GM18951 (cell line): ENCODE measurements around the gene NR5A2.

Experiments used
- POLR2A ChIP-seq: IDR thresholded peaks from 4 replicates; pipeline ENCODE4 v1.6.1; 2011; ENCODE audit warnings: mild to moderate bottlenecking; ENCODE audit not compliant: insufficient read length, insufficient read depth; ENCODE audit errors: extremely low read depth
- in situ Hi-C: fragments of 300-500 bp; cut with MboI; formaldehyde crosslinking; loops from one replicate; pipeline ENCODE4 v1.12.0; 2022; ENCODE audit warnings: low sequenced_read_pairs, mixed read lengths, inconsistent platforms; ENCODE audit not compliant: unreplicated experiment

The NR5A2 gene

DNA sequence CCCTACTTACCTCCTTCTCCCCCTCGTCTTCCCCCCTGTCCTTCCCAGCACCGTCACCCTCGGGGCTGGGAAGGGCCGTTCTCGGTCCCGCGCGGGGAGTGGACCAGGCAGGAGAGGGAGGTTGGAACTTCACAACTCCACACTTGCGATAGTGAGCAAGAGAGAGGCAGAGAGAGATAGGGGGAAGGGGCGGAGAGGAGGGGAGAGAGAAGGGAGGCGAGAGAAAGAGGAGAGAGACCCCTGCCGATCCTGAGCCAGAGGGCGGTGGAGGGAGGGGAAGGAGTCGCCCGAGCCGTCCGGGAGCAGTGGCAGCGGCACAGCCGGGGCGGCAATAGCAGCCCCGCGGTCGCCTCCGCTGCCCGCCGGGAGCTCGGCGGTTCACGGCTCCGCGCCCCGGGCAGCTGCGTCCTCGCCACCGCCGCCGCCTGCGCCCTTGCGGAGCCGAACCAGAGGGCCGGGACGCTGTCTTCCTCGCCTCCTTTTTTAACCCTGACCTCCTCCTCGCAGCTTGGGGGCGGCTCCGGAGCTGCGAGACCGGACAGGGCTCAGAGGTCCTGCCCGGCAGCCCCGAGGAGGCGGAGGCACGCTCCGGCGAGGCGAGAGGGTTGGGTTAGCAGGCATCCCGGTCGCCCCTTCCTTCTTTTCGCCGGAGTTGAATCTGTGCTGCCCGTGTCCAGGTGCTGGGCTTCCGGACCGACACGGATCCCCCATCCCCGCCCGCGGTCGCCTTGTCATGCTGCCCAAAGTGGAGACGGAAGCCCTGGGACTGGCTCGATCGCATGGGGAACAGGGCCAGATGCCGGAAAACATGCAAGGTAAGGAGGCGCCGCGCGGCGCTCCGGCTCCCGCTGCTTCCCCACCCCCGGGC lies 11.7 kb downstream of the NR5A2 start:
- no peak for TF ChIP-seq POLR2A
- in situ Hi-C loops = no loop called here

- TF ChIP-seq POLR2A = no peak
- in situ Hi-C loops = no loop called here
These were observed 12.5 kb downstream of the NR5A2 start for GRCh38 chr1:200039849-200040474.

- TF ChIP-seq POLR2A = no peak
- in situ Hi-C loops = no loop called here
These were observed 13.1 kb downstream of the NR5A2 start for GRCh38 chr1:200040481-200041138.

GRCh38 chr1:200041337-200042118 lies 14.0 kb downstream of the NR5A2 start:
- in situ Hi-C loops = no loop called here
- no peak for TF ChIP-seq POLR2A

DNA sequence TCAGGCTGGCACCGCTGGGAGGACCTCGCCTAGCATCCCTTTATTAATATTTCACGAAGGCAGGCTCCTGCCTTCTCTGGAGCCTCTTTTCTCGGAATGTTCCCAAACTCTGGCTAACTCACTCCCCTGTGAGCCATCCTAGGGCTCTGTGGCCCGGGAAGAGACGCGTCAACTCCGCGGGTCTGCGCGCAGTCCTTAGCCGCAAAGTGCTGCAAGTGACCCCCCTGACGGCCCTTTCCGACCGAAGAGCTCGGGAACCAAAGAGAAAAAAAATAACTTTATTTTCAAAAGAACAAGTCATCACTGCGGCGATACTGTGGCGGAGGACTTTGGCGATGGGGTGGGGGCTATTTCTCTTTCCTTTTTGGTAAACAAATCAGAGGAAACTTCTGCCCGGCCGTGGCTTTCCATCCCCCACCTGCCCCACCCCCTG lies 14.6 kb downstream of the NR5A2 start:
- in situ Hi-C loops = no loop called here
- no peak for TF ChIP-seq POLR2A

DNA sequence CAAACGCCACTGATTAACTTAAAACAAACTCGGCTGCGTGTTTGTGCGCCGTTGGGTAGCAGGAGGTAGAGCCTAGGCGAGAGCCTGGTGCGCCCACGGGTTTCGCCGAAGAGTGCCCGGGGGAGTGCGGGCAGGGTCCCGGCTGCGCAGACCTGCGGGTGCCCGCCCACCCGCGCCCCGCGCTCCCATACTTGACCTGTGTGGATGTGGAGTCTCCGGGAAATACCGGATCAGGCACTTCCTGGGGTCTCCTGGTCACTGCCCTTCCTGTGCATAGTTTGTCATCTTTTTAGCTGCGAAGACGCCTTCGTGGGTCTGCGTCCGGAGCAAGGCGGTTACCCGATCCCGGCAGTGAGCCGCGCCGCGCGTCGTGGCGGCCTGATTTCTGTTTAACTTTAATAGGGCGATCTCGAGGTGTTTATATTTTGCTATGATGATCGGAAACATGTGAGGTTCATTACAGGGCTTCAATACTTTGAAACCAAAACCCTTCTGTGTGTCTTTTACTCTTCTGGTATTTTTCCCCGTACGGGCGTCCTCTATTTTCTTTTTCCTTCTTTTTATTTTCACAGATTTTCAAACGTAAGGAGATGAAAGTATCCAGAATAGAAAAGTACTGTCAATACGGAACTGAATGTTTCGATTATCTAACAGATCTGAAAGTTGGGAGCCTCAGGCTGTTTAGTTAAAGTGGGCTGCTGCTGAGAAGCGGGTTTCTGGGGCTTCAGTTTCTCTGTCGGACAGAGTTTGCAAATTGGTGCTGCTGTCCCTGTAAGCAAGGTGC lies 15.2 kb downstream of the NR5A2 start:
- no peak for TF ChIP-seq POLR2A
- in situ Hi-C loops = no loop called here

DNA sequence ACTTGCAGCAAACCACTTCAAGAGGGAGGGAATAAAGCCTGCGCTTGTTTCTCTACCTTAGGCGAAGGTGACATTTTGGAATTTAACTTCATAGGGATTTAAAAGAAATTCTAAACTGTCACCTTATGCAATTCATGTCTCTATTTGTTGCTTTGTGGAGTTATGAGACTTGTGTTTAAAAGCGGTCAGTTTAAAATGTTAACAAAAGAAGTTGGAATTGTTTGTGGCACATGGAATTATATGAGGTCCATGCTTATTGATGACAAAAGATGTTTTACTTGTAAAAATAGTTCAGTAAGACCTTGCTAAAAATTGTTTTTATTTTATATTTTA lies 15.8 kb downstream of the NR5A2 start:
- TF ChIP-seq POLR2A = no peak
- in situ Hi-C loops = no loop called here

DNA sequence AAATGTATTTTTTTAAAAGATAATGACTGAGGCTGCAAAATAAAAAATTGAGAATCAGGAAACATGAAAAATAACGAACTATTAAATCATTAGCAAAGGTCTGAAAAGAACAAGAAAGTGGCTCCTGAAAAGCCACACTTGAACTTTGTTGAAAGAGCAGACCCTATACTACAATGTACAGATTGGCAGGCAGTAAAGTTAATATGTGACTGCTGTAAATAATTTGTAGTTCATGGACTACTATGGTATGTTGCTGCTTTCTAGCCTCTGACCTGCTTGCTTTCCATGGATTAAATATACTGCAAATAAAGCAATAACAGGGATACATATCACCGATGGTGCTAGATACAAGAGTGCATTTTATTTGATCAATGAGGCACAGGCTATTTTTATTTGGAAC lies 18.6 kb downstream of the NR5A2 start:
- in situ Hi-C loops = no loop called here
- TF ChIP-seq POLR2A = no peak

DNA sequence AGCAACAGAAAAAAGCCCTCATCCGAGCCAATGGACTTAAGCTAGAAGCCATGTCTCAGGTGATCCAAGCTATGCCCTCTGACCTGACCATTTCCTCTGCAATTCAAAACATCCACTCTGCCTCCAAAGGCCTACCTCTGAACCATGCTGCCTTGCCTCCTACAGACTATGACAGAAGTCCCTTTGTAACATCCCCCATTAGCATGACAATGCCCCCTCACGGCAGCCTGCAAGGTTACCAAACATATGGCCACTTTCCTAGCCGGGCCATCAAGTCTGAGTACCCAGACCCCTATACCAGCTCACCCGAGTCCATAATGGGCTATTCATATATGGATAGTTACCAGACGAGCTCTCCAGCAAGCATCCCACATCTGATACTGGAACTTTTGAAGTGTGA lies 20.7 kb downstream of the NR5A2 start:
- in situ Hi-C loops = no loop called here

GRCh38 chr1:200049810-200050209 lies 22.3 kb downstream of the NR5A2 start:
- no peak for TF ChIP-seq POLR2A
- in situ Hi-C loops = no loop called here

More for the DNA sequence above, 20.7 kb downstream of the NR5A2 start:
- no peak for TF ChIP-seq POLR2A

- in situ Hi-C loops = no loop called here
- TF ChIP-seq POLR2A = no peak
These were observed 24.1 kb downstream of the NR5A2 start for GRCh38 chr1:200051620-200052019.

GRCh38 chr1:200053091-200053490 lies 25.6 kb downstream of the NR5A2 start:
- in situ Hi-C loops = no loop called here
- TF ChIP-seq POLR2A = no peak

DNA sequence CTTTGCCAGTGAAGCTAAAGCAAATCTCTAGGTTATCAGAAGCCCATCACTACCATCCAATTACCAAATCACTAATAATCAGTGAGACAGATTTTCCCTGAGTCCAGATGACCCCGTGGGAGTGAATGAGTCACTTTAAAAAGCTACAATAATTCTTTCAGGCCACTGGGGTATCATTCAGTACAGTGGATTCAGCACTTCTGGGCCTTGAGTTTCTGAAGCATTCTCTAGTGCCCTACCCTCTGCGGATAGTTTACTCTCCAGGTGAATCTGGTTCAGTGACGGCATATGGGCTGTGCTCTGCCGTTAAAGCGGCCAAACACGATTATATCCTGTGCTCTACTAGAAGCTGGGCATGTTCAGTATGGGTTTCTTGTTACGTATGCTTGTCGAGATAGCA lies 26.1 kb downstream of the NR5A2 start:
- TF ChIP-seq POLR2A = no peak
- in situ Hi-C loops = no loop called here

DNA sequence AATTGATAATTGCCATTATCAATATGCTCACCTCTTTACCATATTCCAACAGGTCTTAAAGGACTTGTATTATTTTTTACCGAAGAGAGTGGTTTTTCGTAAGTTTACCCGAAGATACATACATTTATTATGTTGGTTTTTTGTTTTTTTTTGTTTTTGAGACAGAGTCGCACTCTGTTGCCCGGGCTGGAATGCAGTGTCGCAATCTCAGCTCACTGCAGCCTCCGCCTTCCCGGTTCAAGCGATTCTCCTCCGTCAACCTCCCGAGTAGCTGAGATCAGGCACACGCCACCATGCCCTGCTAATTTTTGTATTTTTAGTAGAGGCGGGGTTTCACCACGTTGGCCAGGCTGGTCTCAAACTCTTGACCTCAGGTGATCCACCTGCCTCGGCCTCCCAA lies 30.8 kb downstream of the NR5A2 start:
- TF ChIP-seq POLR2A = no peak
- in situ Hi-C loops = no loop called here
